Left lung (tissue), 10 donors: ENCODE measurements around the gene NPAS2. TPM values are rescaled to one million over a fixed set of nuclear protein-coding genes. Genes with fewer than 3 reads are reported as not detected.

ENCODE experiments used
- ATAC-seq: fragments of 200-7000 bp; cut with Tn5 transposase; one replicate; pipeline ENCODE4 v1.9.1; 2020; ENCODE audit warnings: moderate library complexity
- DNase-seq, 4 donors: peaks; one replicate each; pipeline ENCODE4 v3.0.0-alpha.2; 2013 to 2020
- H3K27ac ChIP-seq, 2 donors: fragments of 200-600 bp; sonication (generic) in 1 of 2; one replicate each; pipeline versions ENCODE4 v1.5.0 to v1.8.0; 2020 to 2021
- H3K27me3 ChIP-seq, 2 donors: fragments of 200-600 bp; sonication (generic) in 1 of 2; one replicate each; pipeline versions ENCODE4 v1.5.0 to v1.8.0; 2020 to 2021
- H3K36me3 ChIP-seq, 2 donors: fragments of 200-600 bp; sonication (generic) in 1 of 2; one replicate each; pipeline versions ENCODE4 v1.5.0 to v1.8.0; 2020 to 2021
- H3K4me1 ChIP-seq, 2 donors: fragments of 200-600 bp; one replicate each; pipeline ENCODE4 v1.8.0; 2021
- H3K4me3 ChIP-seq, 2 donors: fragments of 200-600 bp; sonication (generic) in 1 of 2; one replicate each; pipeline versions ENCODE4 v1.5.0 to v1.8.0; 2020 to 2021; ENCODE audit warnings: mild to moderate bottlenecking in 1 of 2
- H3K9me3 ChIP-seq, 2 donors: fragments of 200-600 bp; sonication (generic) in 1 of 2; one replicate each; pipeline versions ENCODE4 v1.5.0 to v1.8.0; 2020 to 2021
- CTCF ChIP-seq, 2 donors: fragments of 200-600 bp; sonication (generic) in 1 of 2; IDR thresholded peaks; one replicate each; pipeline versions ENCODE4 v1.5.0 to v1.8.0; 2021; ENCODE audit warnings: antibody characterized with exemption in 2 of 2
- intact Hi-C, 2 donors: fragments of 100-400 bp; cut with DNase I; formaldehyde crosslinking; loops; one replicate each; pipeline versions ENCODE4 v1.11.2 to v1.14.2; 2022
- polyA plus RNA-seq, 6 donors: library from polyadenylated mRNA; unstranded; fragments of 120-200 nt; gene quantifications; one replicate each; pipeline ENCODE4 v1.2.1, GENCODE V29; 2013; ENCODE audit not compliant: insufficient read length in 6 of 6
- total RNA-seq, 2 donors: library from RNA; stranded (reverse); fragmentation: NEBNext Ultra II Directional; extraction: Animal tissue kit (Norgen Biotek cat#: 25700); gene quantifications; one replicate each; pipeline ENCODE4 v1.2.1, GENCODE V29; 2021
- donor health status: DM: no; HTN: yes; CAD: no.
- donor health status: DM: no; HTN: no; CAD: no.

Gene NPAS2
- total and polyA plus RNA-seq, 8 donors, result 18.8 to 40.2 (median 35.0) TPM

GRCh38 chr2:100856732-100857131 is 36.8 kb downstream of the NPAS2 start:
- no peaks in the 10 kb centered on the region for H3K9me3 ChIP-seq
- TF ChIP-seq CTCF (IDR thresholded peaks at IDR 0.05), result no peak
- no peaks in the 10 kb centered on the region for H3K36me3 ChIP-seq
- no peak overlapping the region for H3K4me3 ChIP-seq
- no peak for DNase-seq
- ATAC-seq, result no peak
- no peaks in the 10 kb centered on the region for H3K4me1 ChIP-seq
- H3K27ac ChIP-seq, result no peak overlapping the region
- intact Hi-C loops, result no loop called here
- H3K27me3 ChIP-seq, result no peaks in the 10 kb centered on the region

- Histone ChIP-seq H3K4me3 (no peak overlapping the region), H3K27ac (no peak overlapping the region), H3K4me1 (no peaks in the 10 kb centered on the region), H3K27me3 (no peaks in the 10 kb centered on the region), H3K36me3 (no peaks in the 10 kb centered on the region), H3K9me3 (no peaks in the 10 kb centered on the region)
- ATAC-seq (no peak), DNase-seq (no peak)
- TF ChIP-seq CTCF (IDR thresholded peaks at IDR 0.05), result no peak
- intact Hi-C loops, result no loop called here
These were observed 37.4 kb downstream of the NPAS2 start for GRCh38 chr2:100857341-100857740.

GRCh38 chr2:100857915-100858314 is 38.0 kb downstream of the NPAS2 start:
- no peak for ATAC-seq
- intact Hi-C loops, result no loop called here
- no peak for TF ChIP-seq CTCF (IDR thresholded peaks at IDR 0.05)

GRCh38 chr2:100859902-100860301 is 40.0 kb downstream of the NPAS2 start:
- intact Hi-C loops, result no loop called here
- no peak overlapping the region for H3K27ac ChIP-seq
- ATAC-seq, result no peak
- H3K27me3 ChIP-seq, result no peaks in the 10 kb centered on the region
- DNase-seq, result no peak
- no peaks in the 10 kb centered on the region for H3K9me3 ChIP-seq
- no peak for TF ChIP-seq CTCF (IDR thresholded peaks at IDR 0.05)
- H3K4me1 ChIP-seq, result no peaks in the 10 kb centered on the region
- no peaks in the 10 kb centered on the region for H3K36me3 ChIP-seq
- H3K4me3 ChIP-seq, result no peak overlapping the region

More at GRCh38 chr2:100857915-100858314, 38.0 kb downstream of the NPAS2 start:
- Histone ChIP-seq H3K4me3 (no peak overlapping the region), H3K36me3 (no peaks in the 10 kb centered on the region), H3K4me1 (no peaks in the 10 kb centered on the region), H3K27ac (no peak overlapping the region), H3K9me3 (no peaks in the 10 kb centered on the region), H3K27me3 (no peaks in the 10 kb centered on the region)
- DNase-seq, result no peak

- intact Hi-C loops, result no loop called here
- Histone ChIP-seq H3K27me3 (no peaks in the 10 kb centered on the region), H3K9me3 (no peaks in the 10 kb centered on the region), H3K27ac (no peak overlapping the region), H3K4me1 (no peaks in the 10 kb centered on the region), H3K36me3 (no peaks in the 10 kb centered on the region), H3K4me3 (no peak overlapping the region)
- no peak for ATAC-seq
- TF ChIP-seq CTCF (IDR thresholded peaks at IDR 0.05), result no peak
- no peak for DNase-seq
These were observed 41.4 kb downstream of the NPAS2 start for GRCh38 chr2:100861340-100861739.
